GM19463 (cell line): Measurements from ENCODE around the gene ALOX15B.

Source experiments
- ATAC-seq: cut with Tn5 transposase; IDR thresholded peaks from one replicate; pipeline ENCODE4 v1.9.1; 2021; ENCODE audit warnings: mild to moderate bottlenecking, moderate library complexity; ENCODE audit not compliant: unreplicated experiment

ALOX15B gene

DNA sequence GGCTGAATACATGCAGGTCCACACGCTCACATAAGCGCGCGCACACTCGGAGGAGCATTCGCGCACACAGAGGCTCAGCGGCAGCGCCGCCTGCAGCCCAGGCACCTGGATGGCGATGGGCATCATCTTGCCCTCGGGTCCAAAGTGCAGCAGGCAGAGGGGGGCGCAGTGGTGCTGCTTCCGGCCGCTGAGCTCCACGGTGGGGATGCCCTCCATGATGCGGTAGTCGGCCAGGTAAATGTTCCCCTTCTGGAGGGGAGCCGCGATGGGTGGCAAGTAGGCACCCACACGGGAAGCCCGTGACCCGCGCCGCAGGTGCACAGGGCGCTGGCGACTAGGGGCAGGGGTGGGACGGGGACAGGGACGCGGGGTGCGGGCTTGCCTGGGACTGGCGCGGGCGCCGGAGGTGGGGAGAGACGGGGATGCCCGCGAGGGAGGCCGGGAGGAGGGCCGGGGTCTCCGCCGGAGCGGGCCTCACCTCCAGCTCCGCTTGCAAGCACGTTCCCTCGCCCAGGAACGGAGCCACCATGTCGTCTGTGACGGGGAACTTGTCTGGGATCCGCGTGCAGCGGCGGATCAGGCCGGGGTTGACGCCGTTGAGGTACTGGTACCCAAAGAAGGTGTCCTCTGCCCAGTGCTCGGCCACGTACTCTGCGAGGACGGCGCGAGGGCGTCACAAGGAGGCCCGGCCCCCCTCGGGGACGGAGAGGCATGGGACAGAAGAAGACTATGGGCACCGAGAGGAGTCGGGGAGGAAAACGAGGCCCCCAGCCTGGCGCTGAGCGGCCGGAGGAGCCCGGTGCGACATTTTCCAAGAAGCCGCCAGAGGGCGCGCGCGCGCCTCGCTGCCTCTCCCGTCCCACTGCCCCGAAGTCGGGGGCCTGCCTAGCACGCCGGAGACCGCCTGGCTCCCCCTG, 40.7 kb downstream of the ALOX15B start:
- no peak for ATAC-seq

DNA sequence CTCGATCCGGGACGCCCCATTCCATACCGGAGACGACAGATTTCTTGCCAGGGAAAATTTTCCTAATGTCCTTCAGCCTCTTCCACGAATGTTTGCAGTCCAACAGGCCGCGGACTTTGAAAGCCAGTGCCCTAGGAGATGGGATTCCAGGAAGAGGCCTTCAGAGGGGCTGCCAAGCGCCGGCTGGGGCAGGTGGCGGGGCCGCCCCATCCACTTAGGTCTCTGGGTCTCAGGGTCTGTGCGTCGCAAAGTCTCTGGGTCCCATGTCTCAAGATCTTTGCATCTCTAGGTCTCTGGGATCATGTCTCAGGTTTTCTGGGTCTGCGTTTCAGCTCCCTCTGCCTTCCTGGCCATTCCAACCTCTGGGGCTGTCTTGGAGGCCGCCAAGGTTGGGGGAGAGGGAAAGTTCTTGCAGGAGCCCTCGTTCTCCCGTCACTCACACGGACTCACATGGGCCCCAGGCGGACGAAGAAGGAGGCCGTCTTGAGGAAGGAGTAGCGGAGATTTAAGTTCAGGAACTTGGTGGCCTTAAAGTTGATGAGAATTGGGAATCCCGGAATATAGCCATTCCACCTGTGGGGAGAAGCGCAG, 41.4 kb downstream of the ALOX15B start:
- no peak for ATAC-seq

DNA sequence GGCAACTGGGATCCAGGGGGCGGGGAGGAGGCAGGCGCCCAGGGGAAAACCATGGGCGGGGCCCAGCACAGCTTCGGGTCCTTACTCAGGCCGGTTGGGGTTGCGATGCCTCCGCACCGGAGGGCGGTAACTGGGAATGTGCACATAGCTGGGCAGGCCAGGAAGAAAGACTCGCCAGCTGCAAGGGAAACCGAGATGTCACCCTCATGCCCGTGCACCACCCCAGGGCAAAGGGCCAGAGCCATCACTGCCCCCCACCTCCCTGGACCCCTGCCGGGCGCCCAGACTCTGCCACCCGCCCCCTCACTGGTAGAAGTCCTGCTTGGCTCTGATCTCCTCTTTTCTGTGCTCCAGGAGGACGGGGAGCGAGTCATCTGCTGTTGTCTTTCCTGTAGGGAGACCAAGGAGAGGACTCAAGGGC, 42.0 kb downstream of the ALOX15B start:
- ATAC-seq = no peak

DNA sequence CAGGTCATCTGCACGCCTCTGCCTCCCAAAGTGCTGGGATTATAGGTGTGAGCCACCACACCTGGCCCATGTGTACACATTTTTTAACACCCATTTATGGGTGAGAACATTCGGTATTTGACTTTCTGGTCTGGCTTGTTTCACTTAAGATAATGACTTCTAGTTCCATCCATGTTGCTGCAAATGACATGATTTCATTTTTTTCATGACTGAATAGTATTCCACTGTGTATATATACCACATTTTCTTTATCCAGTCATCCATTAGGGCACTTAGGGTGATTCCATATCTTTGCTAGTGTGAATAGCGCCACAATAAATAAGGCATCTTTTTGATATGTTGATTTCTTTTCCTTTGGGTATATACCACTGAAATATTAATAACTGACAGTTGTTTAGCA, 43.0 kb downstream of the ALOX15B start:
- ATAC-seq = no peak

DNA sequence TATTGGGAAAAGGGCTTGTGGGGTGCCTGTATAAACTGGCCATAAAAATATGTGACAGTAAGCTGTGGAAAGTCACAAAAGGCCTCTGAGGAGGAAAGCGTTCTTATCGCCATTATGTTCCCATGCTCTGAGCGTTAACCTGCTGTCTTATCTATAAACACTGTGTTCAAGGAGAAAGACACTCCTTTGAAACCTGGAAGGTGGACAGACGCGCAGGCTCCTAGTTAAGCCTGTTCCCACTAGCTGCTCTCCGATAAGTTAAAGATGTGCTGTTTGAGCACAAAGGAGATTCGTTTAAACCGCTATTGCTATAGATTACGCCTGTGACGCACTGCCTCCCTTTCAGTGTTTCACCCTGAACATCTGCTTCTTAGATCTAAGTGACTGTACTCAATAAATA, 43.4 kb downstream of the ALOX15B start:
- ATAC-seq = no peak

DNA sequence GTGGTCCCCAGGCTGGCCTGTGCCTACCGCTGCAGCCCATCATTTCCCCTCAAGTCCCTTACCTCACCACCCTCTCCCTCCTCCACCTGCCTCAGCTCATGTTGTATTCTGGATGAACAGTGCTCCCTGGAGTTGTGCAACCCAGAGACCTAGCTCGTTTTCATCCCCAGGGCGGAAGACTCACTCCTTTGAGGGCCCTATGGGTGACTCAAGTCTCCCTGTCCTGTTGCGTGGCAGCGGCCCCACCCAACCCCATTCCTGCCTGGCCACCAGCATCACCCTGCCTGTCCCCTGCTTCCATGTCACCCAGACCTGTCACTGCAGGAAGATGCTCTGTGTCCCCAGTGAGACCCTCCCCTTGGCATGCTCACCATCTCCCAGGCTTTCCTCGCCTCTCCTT, 45.4 kb downstream of the ALOX15B start:
- no peak for ATAC-seq

DNA sequence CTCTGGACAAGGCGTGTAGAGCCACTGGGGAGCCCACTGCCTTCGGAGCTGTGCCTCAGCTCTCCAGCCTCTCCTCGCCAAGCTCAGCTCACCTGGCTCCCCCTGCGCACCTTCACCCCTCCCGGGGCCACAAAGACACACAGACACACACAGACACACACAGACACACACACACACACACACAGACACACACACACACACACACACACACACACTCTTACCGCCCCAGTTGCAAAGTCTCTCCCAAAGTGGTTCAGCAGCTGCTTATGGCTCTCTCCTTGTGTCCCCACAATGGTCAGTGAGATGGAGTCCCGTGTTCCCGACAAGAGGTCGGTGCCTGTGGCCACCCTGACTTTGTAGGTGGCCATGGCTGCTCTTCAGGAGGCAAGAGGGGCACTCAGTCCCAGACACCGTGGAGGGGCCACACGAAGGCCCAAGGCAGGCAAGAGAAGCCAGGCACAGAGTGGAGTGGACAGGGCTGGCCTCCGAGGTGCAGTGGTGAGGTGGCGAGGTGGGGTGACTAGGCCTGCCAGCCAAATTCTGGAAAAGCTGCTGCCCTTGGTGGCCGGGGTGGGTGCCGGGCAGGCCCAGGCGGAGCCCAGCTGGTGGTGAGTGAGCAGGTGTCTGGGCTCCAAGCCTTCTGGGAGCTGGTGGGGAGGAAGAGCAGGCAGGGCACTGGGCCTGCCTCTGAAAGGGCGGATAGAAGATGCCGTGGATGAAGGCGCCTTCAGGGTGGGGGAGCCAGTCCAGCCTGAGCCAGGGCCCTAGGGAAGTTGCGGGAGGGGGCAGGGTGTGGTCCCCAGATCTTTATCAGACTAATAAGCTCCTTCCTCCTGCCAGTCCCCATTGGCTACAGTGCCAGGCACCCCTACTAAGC, 48.5 kb downstream of the ALOX15B start, which contains the start of gene ALOX12B:
TSS of gene ALOX12B (minus strand) at position 642 of the 877 bp plus-strand sequence. CDS start at position 368, 274 bp downstream.
- no peak for ATAC-seq

DNA sequence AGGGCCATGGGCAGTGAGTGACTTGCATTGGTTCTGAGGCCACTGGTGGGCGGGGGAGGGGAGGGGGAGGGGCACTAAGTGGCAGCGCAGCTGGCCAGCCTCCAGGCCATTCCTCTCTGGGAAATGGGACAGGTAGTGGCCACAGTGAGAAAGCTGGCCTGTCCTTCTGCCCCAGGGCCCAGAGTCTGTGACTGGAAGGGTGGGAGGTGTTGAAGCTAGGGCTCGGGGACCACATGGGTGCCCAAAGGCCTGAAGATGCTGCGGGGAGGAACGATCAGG, 49.0 kb downstream of the ALOX15B start:
- ATAC-seq = no peak

DNA sequence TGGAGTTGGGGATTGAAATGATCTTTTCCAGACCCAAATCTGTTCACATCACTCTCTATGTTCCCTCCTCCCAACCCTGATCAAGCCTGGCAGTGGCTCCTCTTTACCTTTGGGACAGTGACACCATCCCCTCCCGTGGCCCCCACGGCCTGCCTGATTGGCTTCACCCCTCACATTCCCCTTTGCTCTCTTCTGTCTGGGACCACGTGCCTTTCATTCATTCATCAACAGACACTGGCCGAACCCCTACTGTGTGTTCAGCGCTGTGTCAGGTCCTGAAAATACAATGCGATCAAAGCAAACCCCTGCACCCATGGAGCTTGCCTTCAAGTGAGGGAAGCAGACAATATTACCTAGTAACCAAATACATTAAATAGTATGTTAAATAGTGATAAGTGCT, 50.9 kb downstream of the ALOX15B start:
- no peak for ATAC-seq

DNA sequence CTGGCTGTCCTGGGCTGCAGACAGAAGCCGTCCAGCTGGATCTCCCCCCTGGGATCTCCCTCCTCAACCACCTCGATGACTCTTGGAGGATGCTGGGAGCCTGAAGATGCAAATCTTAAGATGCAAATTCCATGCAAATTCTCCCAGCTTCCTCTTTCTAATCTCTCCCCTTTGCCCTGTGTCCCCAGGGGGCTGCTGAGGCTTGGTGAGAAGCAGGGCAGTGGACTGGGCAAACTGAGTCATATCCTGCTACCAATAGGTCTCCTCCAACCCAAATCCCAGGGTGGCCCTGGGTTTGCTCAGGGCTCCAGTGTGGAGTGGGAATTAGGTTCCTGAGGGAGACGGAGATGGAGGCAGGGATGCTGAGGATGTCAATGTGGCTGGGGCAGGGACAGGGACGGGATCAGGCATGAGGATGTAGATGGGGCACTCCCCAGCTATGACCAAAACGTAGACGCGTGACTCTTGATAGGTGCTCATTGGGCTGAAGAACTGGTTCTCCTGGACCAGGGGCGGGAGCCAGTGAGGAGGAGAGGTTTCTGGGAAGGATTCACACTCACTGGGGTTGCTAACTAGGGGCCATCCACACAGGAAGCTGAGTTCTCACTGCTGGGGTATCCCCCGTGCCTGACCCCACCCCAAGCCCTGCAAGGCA, 52.3 kb downstream of the ALOX15B start:
- ATAC-seq = no peak

DNA sequence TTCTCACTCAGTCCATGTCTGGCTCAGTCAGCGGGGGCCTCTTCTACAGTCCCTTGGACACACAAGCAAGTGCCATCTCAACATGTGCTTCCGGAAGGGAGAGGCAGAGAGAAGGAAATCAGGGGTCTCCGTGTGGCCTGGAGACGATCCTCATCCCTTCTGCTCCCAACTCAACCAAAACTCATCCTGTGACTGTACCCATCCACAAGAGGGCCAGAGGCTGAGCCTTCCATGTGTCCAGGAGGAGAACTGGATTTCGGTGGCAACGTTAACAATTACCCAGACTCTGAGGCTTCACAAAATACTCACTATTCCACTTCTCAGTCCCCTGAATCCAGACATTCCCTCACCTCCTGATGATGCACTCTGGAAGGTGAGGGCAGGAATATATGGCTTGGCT, 56.5 kb downstream of the ALOX15B start:
- no peak for ATAC-seq

DNA sequence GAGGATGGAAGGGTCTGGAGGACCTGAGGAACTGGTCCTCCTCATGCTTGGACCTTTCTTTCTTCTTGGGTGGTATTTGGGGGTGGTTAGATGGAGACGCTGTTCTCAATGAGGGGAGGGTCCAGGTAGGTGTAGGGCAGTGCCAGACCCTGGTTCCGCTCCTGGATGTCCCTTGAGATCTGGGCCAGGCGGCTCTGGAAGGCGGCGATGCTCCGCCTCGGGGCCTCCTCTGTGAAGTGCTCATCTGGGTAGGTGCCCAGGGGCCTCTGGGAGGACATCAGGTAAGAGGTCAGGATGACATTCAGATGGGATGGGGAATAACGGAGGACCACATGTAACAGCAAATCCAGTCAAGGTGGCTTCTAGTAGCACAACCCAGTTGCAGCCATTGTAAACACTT, 57.7 kb downstream of the ALOX15B start:
- ATAC-seq = no peak
